Measurements from ENCODE around the gene ZNF597. TPM values are rescaled to one million over a fixed set of nuclear protein-coding genes. Genes with fewer than 3 reads are reported as not detected.

Gene ZNF597
- total RNA-seq, 1 experiment from 2014 or later = 2.2 TPM

GRCh38 chr16:3434373-3434772 lies 8.9 kb downstream of the ZNF597 start (continued):
- TF ChIP-seq NR1H2 (CRISPR knock-in tag; IDR thresholded peaks at IDR 0.05) (no peak), TCF7 (CRISPR knock-in tag; IDR thresholded peaks at IDR 0.05; ENCODE audit: low read depth) (no peak)

GRCh38 chr16:3431779-3432219 lies 11.5 kb downstream of the ZNF597 start:
- Mint-ChIP-seq H3K4me1 (no peaks in the 10 kb centered on the region), H3K9me3 (no peaks in the 10 kb centered on the region), H3K27me3 (ENCODE audit: low read depth) (no peaks in the 10 kb centered on the region), H3K27ac (no peak overlapping the region), H3K4me3 (no peak overlapping the region), H3K36me3 (no peaks in the 10 kb centered on the region)
- DNase-seq (ENCODE audit: low spot score) = no peak
- ChIA-PET CTCF (no interaction called here), POLR2A (no interaction called here)
- TF ChIP-seq TP53 (CRISPR knock-in tag; IDR thresholded peaks at IDR 0.05) (no peak), ZMAT4 (CRISPR knock-in tag; IDR thresholded peaks at IDR 0.05) (no peak), FOXK1 (CRISPR knock-in tag; IDR thresholded peaks at IDR 0.05) (no peak), ZNF423 (CRISPR knock-in tag; IDR thresholded peaks at IDR 0.05) (no peak), ZNF281 (CRISPR knock-in tag; IDR thresholded peaks at IDR 0.05) (no peak), EMX1 (CRISPR knock-in tag; IDR thresholded peaks at IDR 0.05) (no peak), CTCF (IDR thresholded peaks at IDR 0.05) (no peak), PRRX2 (CRISPR knock-in tag; IDR thresholded peaks at IDR 0.05) (no peak), ZBTB21 (CRISPR knock-in tag; IDR thresholded peaks at IDR 0.05; ENCODE audit: borderline replicate concordance) (no peak), ZNF138 (CRISPR knock-in tag; conservative IDR thresholded peaks at IDR 0.05) (no peak), NFYB (CRISPR knock-in tag; conservative IDR thresholded peaks at IDR 0.05; ENCODE audit: low read depth) (no peak), E2F4 (CRISPR knock-in tag; IDR thresholded peaks at IDR 0.05; ENCODE audit: borderline replicate concordance, low read depth) (no peak), NR1H2 (CRISPR knock-in tag; IDR thresholded peaks at IDR 0.05) (no peak), ZSCAN18 (CRISPR knock-in tag; IDR thresholded peaks at IDR 0.05) (no peak), ZNF317 (CRISPR knock-in tag; IDR thresholded peaks at IDR 0.05; ENCODE audit: borderline replicate concordance, low read depth) (no peak), NR3C1 (CRISPR knock-in tag; conservative IDR thresholded peaks at IDR 0.05; ENCODE audit: low read depth) (no peak), ZNF121 (CRISPR knock-in tag; IDR thresholded peaks at IDR 0.05) (no peak), FOXJ3 (CRISPR knock-in tag; IDR thresholded peaks at IDR 0.05; ENCODE audit: borderline replicate concordance) (no peak), RORB (CRISPR knock-in tag; IDR thresholded peaks at IDR 0.05) (no peak), ZNF232 (CRISPR knock-in tag; IDR thresholded peaks at IDR 0.05) (no peak)
- ATAC-seq = no peak

Measured in WTC11 (cell line).